Chondrocyte (in vitro differentiated cells): ENCODE data around the gene UAP1. TPM values are rescaled to one million over a fixed set of nuclear protein-coding genes. Genes with fewer than 3 reads are reported as not detected.
A peak's percentile ranks its signal among the peaks of the same experiment; 100 is the strongest.
"Not testable (repeated sequence)": the region's sequence is repeated elsewhere in the genome, so short reads cannot be mapped to it uniquely, and the experiment has no call there.

Experiments used
- DNase-seq: peaks from one replicate; pipeline ENCODE4 v3.0.0; 2021; ENCODE audit warnings: mixed read lengths, low spot score
- H3K27ac Mint-ChIP-seq: one replicate; pipeline ENCODE4 v1.8.0; 2021; ENCODE audit warnings: mild to moderate bottlenecking, moderate library complexity, mixed read lengths; ENCODE audit not compliant: unreplicated experiment
- H3K27me3 Mint-ChIP-seq: 2 replicates; pipeline ENCODE4 v1.8.0; 2021; ENCODE audit warnings: low read depth, mixed read lengths
- H3K36me3 Mint-ChIP-seq: 2 replicates; pipeline ENCODE4 v1.8.0; 2021; ENCODE audit warnings: low read depth, mixed read lengths
- H3K4me1 Mint-ChIP-seq: 2 replicates; pipeline ENCODE4 v1.8.0; 2021; ENCODE audit warnings: low read depth, mild to moderate bottlenecking, mixed read lengths
- H3K4me3 Mint-ChIP-seq: one replicate; pipeline ENCODE4 v1.8.0; 2021; ENCODE audit warnings: mild to moderate bottlenecking, moderate library complexity, mixed read lengths; ENCODE audit not compliant: unreplicated experiment
- H3K9me3 Mint-ChIP-seq: 2 replicates; pipeline ENCODE4 v1.8.0; 2021; ENCODE audit warnings: low read depth, mixed read lengths
- CTCF ChIP-seq: fragments of 200-600 bp; sonication (generic); IDR thresholded peaks from 2 replicates; pipeline ENCODE4 v1.5.0; 2021; ENCODE audit warnings: antibody characterized with exemption, mild to moderate bottlenecking, moderate library complexity
- total RNA-seq: library from RNA; stranded (reverse); gene quantifications from 3 replicates; pipeline ENCODE4 v1.2.1, GENCODE V29; 2021

The UAP1 gene
- total RNA-seq, 1 donor from 2014 or later, result 49.6 TPM

DNA sequence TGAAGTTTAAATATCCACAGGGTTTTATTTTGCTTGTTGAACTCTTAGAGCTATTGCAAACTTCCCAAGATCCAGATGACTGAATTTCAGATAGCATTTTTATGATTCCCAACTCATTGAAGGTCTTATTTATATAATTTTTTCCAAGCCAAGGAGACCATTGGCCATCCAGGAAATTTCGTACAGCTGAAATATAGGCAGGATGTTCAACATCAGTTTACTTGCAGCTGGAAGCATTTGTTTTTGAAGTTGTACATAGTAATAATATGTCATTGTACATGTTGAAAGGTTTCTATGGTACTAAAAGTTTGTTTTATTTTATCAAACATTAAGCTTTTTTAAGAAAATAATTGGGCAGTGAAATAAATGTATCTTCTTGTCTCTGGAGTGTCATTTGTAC lies 37.9 kb downstream of the UAP1 start:
- no peak for TF ChIP-seq CTCF
- Mint-ChIP-seq H3K36me3 (peaks cover 16% of the 10 kb centered on the region), H3K4me1 (peaks cover 3% of the 10 kb centered on the region), H3K4me3 (no peak overlapping the region), H3K27ac (no peak overlapping the region), H3K9me3 (no peaks in the 10 kb centered on the region), H3K27me3 (no peaks in the 10 kb centered on the region)
- no peak for DNase-seq

DNA sequence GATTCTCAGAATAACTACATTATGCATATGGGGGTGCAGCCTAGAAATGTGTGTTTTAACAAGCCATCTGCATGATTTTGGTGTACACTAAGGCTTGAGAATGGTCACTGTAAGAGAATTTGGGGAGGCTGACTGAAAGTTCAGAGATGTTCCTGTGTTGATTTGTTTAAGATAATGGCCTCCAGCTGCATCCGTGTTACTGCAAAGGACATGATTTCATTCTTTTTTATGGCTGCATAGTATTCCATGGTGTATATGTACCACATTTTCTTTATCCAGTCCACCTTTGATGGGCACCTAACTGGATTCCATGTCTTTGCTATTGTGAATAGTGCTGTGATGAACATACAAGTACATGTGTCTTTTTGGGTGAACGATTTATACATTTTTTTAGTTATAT lies 41.6 kb downstream of the UAP1 start:
- not testable (repeated sequence) for H3K27ac Mint-ChIP-seq, H3K4me3 Mint-ChIP-seq, H3K27me3 Mint-ChIP-seq, H3K9me3 Mint-ChIP-seq, DNase-seq
- Mint-ChIP-seq H3K36me3 (peaks cover 14% of the 10 kb centered on the region), H3K4me1 (peaks cover 18% of the 10 kb centered on the region)

- no peak for TF ChIP-seq CTCF
- Mint-ChIP-seq H3K9me3 (no peaks in the 10 kb centered on the region), H3K27ac (peak overlapping the region; percentile 73), H3K4me1 (peaks cover 18% of the 10 kb centered on the region), H3K4me3 (no peak overlapping the region), H3K36me3 (peaks cover 7% of the 10 kb centered on the region), H3K27me3 (no peaks in the 10 kb centered on the region)
- DNase-seq, result no peak
These were observed 43.9 kb downstream of the UAP1 start for GRCh38 chr1:162605225-162605927.

DNA sequence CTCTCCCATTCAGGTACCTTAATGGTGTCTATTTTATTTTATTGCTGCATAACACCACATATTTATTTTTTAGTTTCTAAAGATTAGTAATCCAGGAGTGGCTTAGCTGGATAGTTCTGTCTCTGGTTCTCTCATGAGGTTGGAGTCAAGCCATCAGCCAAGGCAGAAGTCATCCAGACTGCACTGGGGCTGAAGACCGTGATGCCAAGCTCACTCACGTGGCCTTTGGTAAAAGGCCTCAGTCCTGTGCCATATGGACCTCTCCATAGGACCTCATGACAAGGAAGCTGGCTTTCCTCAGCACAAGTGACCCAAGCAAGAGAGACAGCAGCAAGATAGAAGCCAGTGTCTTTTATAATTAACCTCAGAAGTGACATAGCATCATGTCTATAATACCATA lies 47.8 kb downstream of the UAP1 start:
- DNase-seq, result no peak
- Mint-ChIP-seq H3K9me3 (no peaks in the 10 kb centered on the region), H3K27me3 (no peaks in the 10 kb centered on the region), H3K27ac (no peak overlapping the region), H3K4me1 (peaks cover 35% of the 10 kb centered on the region), H3K36me3 (no peaks in the 10 kb centered on the region), H3K4me3 (no peak overlapping the region)
- TF ChIP-seq CTCF, result no peak

DNA sequence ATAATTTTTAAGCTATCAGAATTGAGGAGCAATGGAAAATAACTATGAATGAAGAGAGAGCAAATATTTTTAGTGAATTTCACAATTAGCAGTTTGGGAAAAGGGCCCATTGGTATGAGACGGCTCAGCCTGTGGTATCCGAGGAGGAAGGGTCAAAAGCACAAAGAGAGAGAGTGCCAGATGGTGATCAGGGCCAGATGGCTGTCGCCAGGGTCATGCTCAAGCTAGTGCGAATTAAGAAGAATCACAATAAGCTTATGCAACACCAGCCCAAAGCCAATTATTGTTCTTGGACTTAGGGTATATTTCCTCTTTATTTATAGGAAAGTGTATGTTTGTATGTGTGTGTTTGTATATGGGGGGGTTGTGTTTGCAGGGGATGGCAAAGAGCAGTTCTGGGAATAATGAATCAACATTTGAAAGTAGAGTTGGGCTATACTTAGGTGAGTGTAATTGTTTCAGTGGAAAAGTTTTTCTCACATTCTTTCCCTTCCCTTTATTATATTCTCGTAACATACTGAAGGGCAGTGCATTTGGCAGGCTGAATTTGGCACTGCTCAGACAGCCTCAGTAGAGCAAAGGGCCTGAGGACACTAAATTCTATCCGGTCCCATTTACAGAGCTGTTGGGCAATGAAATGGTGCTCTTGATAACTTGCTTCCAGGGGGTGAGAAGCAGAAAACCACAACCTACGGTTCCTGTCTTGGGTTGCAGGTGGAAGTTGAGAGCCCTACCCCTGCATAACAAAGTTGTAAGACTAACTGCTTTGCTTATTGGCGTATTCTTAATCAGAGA lies 51.3 kb downstream of the UAP1 start:
- DNase-seq, result no peak
- peaks cover 18% of the 10 kb centered on the region for H3K4me1 Mint-ChIP-seq

More for the DNA sequence above, 51.3 kb downstream of the UAP1 start:
- TF ChIP-seq CTCF, result no peak
- Mint-ChIP-seq H3K4me3 (no peak overlapping the region), H3K9me3 (peaks cover 11% of the 10 kb centered on the region), H3K27me3 (no peaks in the 10 kb centered on the region), H3K36me3 (peaks cover 10% of the 10 kb centered on the region), H3K27ac (peak overlapping the region; percentile 29)
